ENCODE data around the gene MORF4L1. TPM values are rescaled to one million over a fixed set of nuclear protein-coding genes. Genes with fewer than 3 reads are reported as not detected.

The MORF4L1 gene
- total and polyA plus RNA-seq, 8 donors = 262 to 774 (median 712) TPM

- ATAC-seq (no peak), DNase-seq (no peak)
- intact Hi-C loops (cut with DNase I) = no loop called here
- no peaks in the 10 kb centered on the region for H3K9me3 ChIP-seq
- no peaks in the 10 kb centered on the region for H3K27me3 ChIP-seq
- TF ChIP-seq CTCF (IDR thresholded peaks at IDR 0.05) = no peak
- no peak overlapping the region for H3K27ac ChIP-seq
- peaks cover 0 to 17% of the 10 kb centered on the region in 2 donors for H3K4me1 ChIP-seq
- H3K4me3 ChIP-seq = no peak overlapping the region
- H3K36me3 ChIP-seq = peaks cover 0 to 100% of the 10 kb centered on the region in 2 donors
These were observed 56.0 kb downstream of the MORF4L1 start for GRCh38 chr15:78928616-78929093.

- intact Hi-C loops (cut with DNase I) = no loop called here
- no peaks in the 10 kb centered on the region for H3K9me3 ChIP-seq
- H3K27ac ChIP-seq = no peak overlapping the region
- TF ChIP-seq CTCF (IDR thresholded peaks at IDR 0.05) = no peak
- no peak overlapping the region for H3K4me3 ChIP-seq
- ATAC-seq (no peak), DNase-seq (no peak)
- H3K36me3 ChIP-seq = peaks cover 0 to 100% of the 10 kb centered on the region in 2 donors
- H3K27me3 ChIP-seq = no peaks in the 10 kb centered on the region
- peaks cover 0 to 26% of the 10 kb centered on the region in 2 donors for H3K4me1 ChIP-seq
These were observed 57.0 kb downstream of the MORF4L1 start for GRCh38 chr15:78929536-78930264.

- Histone ChIP-seq H3K4me1 (peaks cover 0 to 35% of the 10 kb centered on the region in 2 donors), H3K36me3 (peaks cover 0 to 100% of the 10 kb centered on the region in 2 donors), H3K27ac (peak overlapping the region in 1 of 2 donors; percentile 28), H3K9me3 (no peaks in the 10 kb centered on the region), H3K27me3 (no peaks in the 10 kb centered on the region), H3K4me3 (no peak overlapping the region)
- ATAC-seq (peak; percentile 26), DNase-seq (no peak)
- intact Hi-C loops (cut with DNase I) = no loop called here
- TF ChIP-seq CTCF (IDR thresholded peaks at IDR 0.05) = no peak
These were observed 58.1 kb downstream of the MORF4L1 start for GRCh38 chr15:78930577-78931388.

- DNase-seq = no peak
- peak overlapping the region in 1 of 2 donors; percentile 28 for H3K27ac ChIP-seq
- no peak overlapping the region for H3K4me3 ChIP-seq
- H3K36me3 ChIP-seq = peaks cover 0 to 100% of the 10 kb centered on the region in 2 donors
- no peak for TF ChIP-seq CTCF (IDR thresholded peaks at IDR 0.05)
- no peaks in the 10 kb centered on the region for H3K27me3 ChIP-seq
- intact Hi-C loops (cut with DNase I) = no loop called here
- H3K9me3 ChIP-seq = no peaks in the 10 kb centered on the region
- H3K4me1 ChIP-seq = peaks cover 0 to 44% of the 10 kb centered on the region in 2 donors
- peak; percentile 1 for ATAC-seq
These were observed 59.0 kb downstream of the MORF4L1 start for GRCh38 chr15:78931439-78932257.
